Ishikawa (cell line): ENCODE measurements around the gene MNT.

Experiments
- CEBPB ChIP-seq: IDR thresholded peaks from 2 replicates; pipeline ENCODE4 v1.6.1; 2012
- CREB1 ChIP-seq: IDR thresholded peaks from 2 replicates; pipeline ENCODE4 v1.6.1; 2012; ENCODE audit warnings: low read depth
- EGR1 ChIP-seq: IDR thresholded peaks from 2 replicates; pipeline ENCODE4 v1.6.1; 2012
- EP300 ChIP-seq: IDR thresholded peaks from 2 replicates; pipeline ENCODE4 v1.6.1; 2012; ENCODE audit warnings: borderline replicate concordance
- FOXM1 ChIP-seq: IDR thresholded peaks from 2 replicates; pipeline ENCODE4 v1.6.1; 2012; ENCODE audit warnings: low read depth, borderline replicate concordance
- NFIC ChIP-seq: IDR thresholded peaks from 2 replicates; pipeline ENCODE4 v1.6.1; 2012
- RAD21 ChIP-seq: IDR thresholded peaks from 2 replicates; pipeline ENCODE4 v1.6.1; 2012; ENCODE audit warnings: low read depth
- TCF12 ChIP-seq: IDR thresholded peaks from 2 replicates; pipeline ENCODE4 v1.6.1; 2012; ENCODE audit warnings: low read depth
- YY1 ChIP-seq: IDR thresholded peaks from 2 replicates; pipeline ENCODE4 v1.6.1; 2012; ENCODE audit warnings: low read depth
- ZBTB7A ChIP-seq: IDR thresholded peaks from 2 replicates; pipeline ENCODE4 v1.6.1; 2012; ENCODE audit warnings: low read depth
- TF ChIP-seq, protein P1 (sequence below): IDR thresholded peaks from 2 replicates; pipeline ENCODE4 v1.6.1; 2012; ENCODE audit warnings: low read depth, mild to moderate bottlenecking
- TF ChIP-seq, protein P2 (sequence below): IDR thresholded peaks from 2 replicates; pipeline ENCODE4 v1.6.1; 2012
- TF ChIP-seq, protein P3 (sequence below): IDR thresholded peaks from 2 replicates; pipeline ENCODE4 v1.6.1; 2012

DNA sequence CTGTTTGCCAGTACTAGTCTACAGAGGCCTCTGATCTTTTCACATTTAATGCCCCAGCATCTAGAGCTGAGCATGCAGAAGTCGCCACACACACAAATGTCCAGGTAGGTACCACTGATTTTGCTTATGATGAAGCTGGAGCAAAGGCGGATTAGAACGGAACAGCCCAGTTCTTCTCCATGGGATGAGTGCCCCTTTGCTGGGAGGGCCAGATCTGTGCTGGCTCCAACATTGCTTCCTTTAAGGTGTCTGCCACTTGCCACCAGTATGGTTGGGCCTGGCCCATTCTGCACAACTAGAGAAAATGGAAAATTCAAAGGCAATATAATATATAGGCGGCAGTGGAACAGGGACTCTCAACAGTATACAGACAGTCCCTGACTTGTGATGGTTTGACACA is 2.2 kb upstream of the MNT start:
- TF ChIP-seq TCF12, result no peak
- no peak for TF ChIP-seq NFIC
- TF ChIP-seq EP300, result no peak
- TF ChIP-seq EGR1, result no peak
- TF ChIP-seq, protein P1, sequence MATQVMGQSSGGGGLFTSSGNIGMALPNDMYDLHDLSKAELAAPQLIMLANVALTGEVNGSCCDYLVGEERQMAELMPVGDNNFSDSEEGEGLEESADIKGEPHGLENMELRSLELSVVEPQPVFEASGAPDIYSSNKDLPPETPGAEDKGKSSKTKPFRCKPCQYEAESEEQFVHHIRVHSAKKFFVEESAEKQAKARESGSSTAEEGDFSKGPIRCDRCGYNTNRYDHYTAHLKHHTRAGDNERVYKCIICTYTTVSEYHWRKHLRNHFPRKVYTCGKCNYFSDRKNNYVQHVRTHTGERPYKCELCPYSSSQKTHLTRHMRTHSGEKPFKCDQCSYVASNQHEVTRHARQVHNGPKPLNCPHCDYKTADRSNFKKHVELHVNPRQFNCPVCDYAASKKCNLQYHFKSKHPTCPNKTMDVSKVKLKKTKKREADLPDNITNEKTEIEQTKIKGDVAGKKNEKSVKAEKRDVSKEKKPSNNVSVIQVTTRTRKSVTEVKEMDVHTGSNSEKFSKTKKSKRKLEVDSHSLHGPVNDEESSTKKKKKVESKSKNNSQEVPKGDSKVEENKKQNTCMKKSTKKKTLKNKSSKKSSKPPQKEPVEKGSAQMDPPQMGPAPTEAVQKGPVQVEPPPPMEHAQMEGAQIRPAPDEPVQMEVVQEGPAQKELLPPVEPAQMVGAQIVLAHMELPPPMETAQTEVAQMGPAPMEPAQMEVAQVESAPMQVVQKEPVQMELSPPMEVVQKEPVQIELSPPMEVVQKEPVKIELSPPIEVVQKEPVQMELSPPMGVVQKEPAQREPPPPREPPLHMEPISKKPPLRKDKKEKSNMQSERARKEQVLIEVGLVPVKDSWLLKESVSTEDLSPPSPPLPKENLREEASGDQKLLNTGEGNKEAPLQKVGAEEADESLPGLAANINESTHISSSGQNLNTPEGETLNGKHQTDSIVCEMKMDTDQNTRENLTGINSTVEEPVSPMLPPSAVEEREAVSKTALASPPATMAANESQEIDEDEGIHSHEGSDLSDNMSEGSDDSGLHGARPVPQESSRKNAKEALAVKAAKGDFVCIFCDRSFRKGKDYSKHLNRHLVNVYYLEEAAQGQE, result no peak
- no peak for TF ChIP-seq FOXM1
- TF ChIP-seq, protein P2, sequence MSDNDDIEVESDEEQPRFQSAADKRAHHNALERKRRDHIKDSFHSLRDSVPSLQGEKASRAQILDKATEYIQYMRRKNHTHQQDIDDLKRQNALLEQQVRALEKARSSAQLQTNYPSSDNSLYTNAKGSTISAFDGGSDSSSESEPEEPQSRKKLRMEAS, result no peak
- TF ChIP-seq CREB1, result no peak
- no peak for TF ChIP-seq RAD21
- no peak for TF ChIP-seq YY1
- TF ChIP-seq CEBPB, result no peak
- TF ChIP-seq ZBTB7A, result no peak
- TF ChIP-seq, protein P3, sequence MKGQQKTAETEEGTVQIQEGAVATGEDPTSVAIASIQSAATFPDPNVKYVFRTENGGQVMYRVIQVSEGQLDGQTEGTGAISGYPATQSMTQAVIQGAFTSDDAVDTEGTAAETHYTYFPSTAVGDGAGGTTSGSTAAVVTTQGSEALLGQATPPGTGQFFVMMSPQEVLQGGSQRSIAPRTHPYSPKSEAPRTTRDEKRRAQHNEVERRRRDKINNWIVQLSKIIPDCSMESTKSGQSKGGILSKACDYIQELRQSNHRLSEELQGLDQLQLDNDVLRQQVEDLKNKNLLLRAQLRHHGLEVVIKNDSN, result no peak
